MCF 10A (cell line): ENCODE results near the gene MMP3. TPM values are rescaled to one million over a fixed set of nuclear protein-coding genes. Genes with fewer than 3 reads are reported as not detected.

Source experiments
- BruUV-seq: library from RNA; stranded (reverse); fragments of 400-500 nt; replicated peaks from 2 replicates; lab custom pipeline; 2021; lab: Mats Ljungman, UMichigan
- CTCF ChIA-PET: fragments of 300-600 bp; sonication (Branson Sonifier 250); formaldehyde crosslinking; extraction: SDS; loops from one replicate; lab custom pipeline; 2021; ENCODE audit warnings: antibody characterized with exemption, inconsistent platforms; lab: Yijun Ruan, JAX
- POLR2A ChIA-PET: fragments of 300-600, 350-650 bp; sonication (Branson Sonifier 250); formaldehyde crosslinking; extraction: SDS; loops from one replicate; lab custom pipeline; 2020; ENCODE audit warnings: antibody characterized with exemption, inconsistent platforms; lab: Yijun Ruan, JAX
- DNase-seq: peaks from one replicate; pipeline ENCODE4 v3.0.0-alpha.2; 2018; ENCODE audit not compliant: unreplicated experiment
- H3K27ac Mint-ChIP-seq: one replicate; pipeline ENCODE4 v1.8.0; 2022; ENCODE audit warnings: mild to moderate bottlenecking, low read depth, mixed read lengths; ENCODE audit not compliant: unreplicated experiment
- H3K27me3 Mint-ChIP-seq: one replicate; pipeline ENCODE4 v1.8.0; 2022; ENCODE audit warnings: mixed read lengths; ENCODE audit not compliant: insufficient read depth, unreplicated experiment
- H3K36me3 Mint-ChIP-seq: one replicate; pipeline ENCODE4 v1.8.0; 2022; ENCODE audit warnings: mild to moderate bottlenecking, moderate library complexity, mixed read lengths; ENCODE audit not compliant: insufficient read depth, unreplicated experiment
- H3K4me1 Mint-ChIP-seq: one replicate; pipeline ENCODE4 v1.8.0; 2022; ENCODE audit warnings: mixed read lengths; ENCODE audit not compliant: insufficient read depth, unreplicated experiment
- H3K4me3 Mint-ChIP-seq: one replicate; pipeline ENCODE4 v1.8.0; 2022; ENCODE audit warnings: mild to moderate bottlenecking, moderate library complexity, mixed read lengths; ENCODE audit not compliant: unreplicated experiment
- H3K9me3 Mint-ChIP-seq: one replicate; pipeline ENCODE4 v1.8.0; 2022; ENCODE audit warnings: mixed read lengths; ENCODE audit not compliant: unreplicated experiment
- CTCF ChIP-seq: fragments of 200-600 bp; IDR thresholded peaks from one replicate; pipeline ENCODE4 v1.8.0; 2022; ENCODE audit warnings: antibody characterized with exemption, mild to moderate bottlenecking; ENCODE audit not compliant: unreplicated experiment
- intact Hi-C: fragments of 100-400 bp; cut with micrococcal nuclease; formaldehyde crosslinking; loops from 2 replicates; pipeline ENCODE4 v1.14.1; 2022
- total RNA-seq: library from RNA; stranded (reverse); gene quantifications from 2 replicates; pipeline ENCODE4 v1.2.3, GENCODE V29; 2022

Gene MMP3
- total RNA-seq, 1 experiment from 2014 or later = 0.19 TPM

GRCh38 chr11:102807921-102808320 lies 35.5 kb downstream of the MMP3 start:
- no peaks in the 10 kb centered on the region for H3K9me3 Mint-ChIP-seq
- H3K27ac Mint-ChIP-seq = no peak overlapping the region
- no peaks in the 10 kb centered on the region for H3K27me3 Mint-ChIP-seq
- intact Hi-C loops = no loop called here
- no peak overlapping the region for H3K4me3 Mint-ChIP-seq
- peak; percentile 34 for TF ChIP-seq CTCF
- H3K4me1 Mint-ChIP-seq = peaks cover 9% of the 10 kb centered on the region
- peak; percentile 50 for DNase-seq
- ChIA-PET POLR2A (interaction anchor here (0.9 kb wide), 1 partner anchor 132 kb away, joined by 3 read pairs; no protein-coding TSS in a partner anchor), CTCF (interaction anchor here (1.1 to 1.5 kb wide), 3 partner anchors 10 to 133 kb away, joined by 4 to 7 read pairs (median 4); no protein-coding TSS in a partner anchor)
- no TSS peak for BruUV-seq
- H3K36me3 Mint-ChIP-seq = no peaks in the 10 kb centered on the region

GRCh38 chr11:102806296-102806695 lies 37.1 kb downstream of the MMP3 start:
- Mint-ChIP-seq H3K4me3 (no peak overlapping the region), H3K27me3 (no peaks in the 10 kb centered on the region), H3K36me3 (no peaks in the 10 kb centered on the region), H3K27ac (no peak overlapping the region), H3K9me3 (no peaks in the 10 kb centered on the region), H3K4me1 (peaks cover 6% of the 10 kb centered on the region)
- POLR2A ChIA-PET = no interaction called here
- no peak for DNase-seq
- TF ChIP-seq CTCF = no peak
- intact Hi-C loops = no loop called here
- CTCF ChIA-PET = interaction anchor here (1.5 kb wide), 1 partner anchor 135 kb away, joined by 7 read pairs; no protein-coding TSS in a partner anchor
- BruUV-seq = no TSS peak

GRCh38 chr11:102802341-102802740 lies 41.1 kb downstream of the MMP3 start:
- intact Hi-C loops = no loop called here
- peaks cover 6% of the 10 kb centered on the region for H3K4me1 Mint-ChIP-seq
- no TSS peak for BruUV-seq
- H3K27ac Mint-ChIP-seq = no peak overlapping the region
- no peak overlapping the region for H3K4me3 Mint-ChIP-seq
- no peaks in the 10 kb centered on the region for H3K27me3 Mint-ChIP-seq
- H3K36me3 Mint-ChIP-seq = peaks cover 6% of the 10 kb centered on the region
- no peaks in the 10 kb centered on the region for H3K9me3 Mint-ChIP-seq
- ChIA-PET POLR2A (interaction anchor here (0.6 to 1.3 kb wide), 6 partner anchors 11 to 393 kb away, joined by 3 to 7 read pairs (median 4); no protein-coding TSS in a partner anchor), CTCF (interaction anchor here (0.6 to 2.6 kb wide), 8 partner anchors 8 to 734 kb away, joined by 3 to 19 read pairs (median 4); no protein-coding TSS in a partner anchor)
- DNase-seq = peak; percentile 63
- no peak for TF ChIP-seq CTCF

- DNase-seq = no peak
- Mint-ChIP-seq H3K27me3 (no peaks in the 10 kb centered on the region), H3K4me3 (no peak overlapping the region), H3K4me1 (peaks cover 6% of the 10 kb centered on the region), H3K9me3 (no peaks in the 10 kb centered on the region), H3K36me3 (peaks cover 6% of the 10 kb centered on the region), H3K27ac (no peak overlapping the region)
- ChIA-PET CTCF (interaction anchor here (1.4 to 2.6 kb wide), 3 partner anchors 10 to 67 kb away, joined by 4 to 12 read pairs (median 4); no protein-coding TSS in a partner anchor), POLR2A (no interaction called here)
- TF ChIP-seq CTCF = no peak
- intact Hi-C loops = no loop called here
- BruUV-seq = no TSS peak
Observed at GRCh38 chr11:102800767-102801166, 42.6 kb downstream of the MMP3 start.
